ENCODE measurements around the gene FAM120AOS. TPM values are rescaled to one million over a fixed set of nuclear protein-coding genes. Genes with fewer than 3 reads are reported as not detected.

FAM120AOS gene
- total RNA-seq, 1 experiment from 2014 or later = 31.2 TPM

DNA sequence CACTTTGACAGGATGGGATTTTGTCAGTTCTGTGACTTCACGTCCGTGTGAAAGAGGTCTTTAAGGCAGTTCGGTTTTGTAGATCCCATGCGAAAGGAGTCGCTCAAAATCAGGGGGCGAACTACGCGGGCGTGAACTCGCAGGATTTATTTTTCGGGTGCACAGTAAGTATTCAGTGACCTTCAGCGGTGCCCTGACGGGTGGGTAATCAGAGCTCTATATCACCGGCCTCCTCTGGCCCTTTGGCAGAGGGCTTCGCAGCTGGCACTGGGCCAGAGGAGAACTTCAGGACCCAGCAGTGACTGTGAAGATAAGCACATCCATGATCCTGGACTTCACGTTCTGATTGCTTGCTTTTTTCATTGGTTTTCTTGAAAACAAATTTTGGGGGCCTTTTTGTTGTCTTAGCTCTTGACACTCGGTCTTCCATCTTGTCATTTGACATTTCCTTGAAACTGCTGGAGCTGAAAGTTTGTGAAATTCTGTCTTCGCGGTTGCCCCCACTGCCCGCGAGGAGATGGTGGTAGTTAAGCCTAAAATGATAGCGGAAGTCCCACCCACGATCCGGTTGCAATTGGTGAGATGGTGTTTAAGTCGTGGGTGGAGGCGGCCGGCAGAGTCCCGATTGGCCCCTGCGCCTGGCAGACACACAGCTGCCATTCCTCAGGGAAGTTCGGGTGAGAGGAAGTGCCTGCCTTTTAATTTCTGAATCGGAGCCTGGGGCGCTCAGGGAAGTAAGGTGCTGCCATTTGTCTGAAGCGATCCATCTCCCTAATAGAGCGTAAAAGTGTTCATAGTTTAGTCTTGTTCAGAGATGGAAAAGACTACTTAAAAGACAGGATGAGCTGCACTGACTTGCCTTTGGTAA is at the start of gene FAM120AOS (continued):
- peak; percentile 96 for TF ChIP-seq EGR1 (IDR thresholded peaks at IDR 0.05; ENCODE audit: low read depth)

DNA sequence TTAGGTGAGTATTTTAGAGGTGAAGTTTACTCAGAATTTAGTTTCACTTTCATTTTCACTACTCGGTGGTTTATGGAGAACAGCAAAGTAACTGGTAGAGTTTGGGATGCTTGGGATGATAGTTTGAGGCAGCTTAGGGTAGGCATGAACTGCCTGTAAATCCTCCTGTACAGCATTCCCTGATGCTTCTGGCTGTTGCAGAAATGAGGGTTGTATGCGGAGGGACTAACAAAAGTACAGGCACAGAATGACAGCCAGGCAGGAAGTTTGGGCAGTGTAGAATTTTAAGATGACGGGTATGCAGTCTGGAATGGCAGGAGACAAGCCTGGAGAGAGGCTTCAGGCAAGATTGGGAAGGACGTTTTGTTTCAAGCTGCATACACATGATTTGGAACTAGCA is 48.0 kb upstream of the FAM120AOS start:
- H3K4me2 ChIP-seq (ENCODE audit: low read length) = no peak overlapping the region
- H2AFZ ChIP-seq (ENCODE audit: low read depth, low read length, poor library complexity, severe bottlenecking) = no peak overlapping the region
- intact Hi-C loops (cut with micrococcal nuclease) = no loop called here
- RAD21 ChIA-PET (ENCODE audit: low non-redundant PET in 1 of 2, low total read pairs in 2 of 2, uncharacterized antibody in 2 of 2, unreplicated experiment in 2 of 2) = no interaction called here
- TF ChIP-seq EZH2phosphoT487 (IDR thresholded peaks at IDR 0.05; ENCODE audit: borderline replicate concordance) = no peak
- TF ChIP-seq, protein P1, sequence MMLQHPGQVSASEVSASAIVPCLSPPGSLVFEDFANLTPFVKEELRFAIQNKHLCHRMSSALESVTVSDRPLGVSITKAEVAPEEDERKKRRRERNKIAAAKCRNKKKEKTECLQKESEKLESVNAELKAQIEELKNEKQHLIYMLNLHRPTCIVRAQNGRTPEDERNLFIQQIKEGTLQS (IDR thresholded peaks at IDR 0.05) = no peak
- no peak for TF ChIP-seq SP1 (IDR thresholded peaks at IDR 0.05; ENCODE audit: low read depth)
- TF ChIP-seq CBX3 (IDR thresholded peaks at IDR 0.05; ENCODE audit: low read depth) = no peak
- TF ChIP-seq CEBPB (IDR thresholded peaks at IDR 0.05; ENCODE audit: low read depth) = no peak
- TF ChIP-seq, protein P2, sequence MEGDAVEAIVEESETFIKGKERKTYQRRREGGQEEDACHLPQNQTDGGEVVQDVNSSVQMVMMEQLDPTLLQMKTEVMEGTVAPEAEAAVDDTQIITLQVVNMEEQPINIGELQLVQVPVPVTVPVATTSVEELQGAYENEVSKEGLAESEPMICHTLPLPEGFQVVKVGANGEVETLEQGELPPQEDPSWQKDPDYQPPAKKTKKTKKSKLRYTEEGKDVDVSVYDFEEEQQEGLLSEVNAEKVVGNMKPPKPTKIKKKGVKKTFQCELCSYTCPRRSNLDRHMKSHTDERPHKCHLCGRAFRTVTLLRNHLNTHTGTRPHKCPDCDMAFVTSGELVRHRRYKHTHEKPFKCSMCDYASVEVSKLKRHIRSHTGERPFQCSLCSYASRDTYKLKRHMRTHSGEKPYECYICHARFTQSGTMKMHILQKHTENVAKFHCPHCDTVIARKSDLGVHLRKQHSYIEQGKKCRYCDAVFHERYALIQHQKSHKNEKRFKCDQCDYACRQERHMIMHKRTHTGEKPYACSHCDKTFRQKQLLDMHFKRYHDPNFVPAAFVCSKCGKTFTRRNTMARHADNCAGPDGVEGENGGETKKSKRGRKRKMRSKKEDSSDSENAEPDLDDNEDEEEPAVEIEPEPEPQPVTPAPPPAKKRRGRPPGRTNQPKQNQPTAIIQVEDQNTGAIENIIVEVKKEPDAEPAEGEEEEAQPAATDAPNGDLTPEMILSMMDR (IDR thresholded peaks at IDR 0.05 in 2 of 3, conservative IDR thresholded peaks at IDR 0.05 in 1 of 3; ENCODE audit: borderline replicate concordance in 1 of 3, insufficient read depth in 1 of 3, low read depth in 2 of 3, low read length in 2 of 3) = no peak
- no peak for TF ChIP-seq EGR1 (IDR thresholded peaks at IDR 0.05; ENCODE audit: low read depth)
- TF ChIP-seq POLR2A (IDR thresholded peaks at IDR 0.05; ENCODE audit: borderline replicate concordance, extremely low read depth, insufficient read depth, insufficient read length) = no peak
- TF ChIP-seq, protein P3, sequence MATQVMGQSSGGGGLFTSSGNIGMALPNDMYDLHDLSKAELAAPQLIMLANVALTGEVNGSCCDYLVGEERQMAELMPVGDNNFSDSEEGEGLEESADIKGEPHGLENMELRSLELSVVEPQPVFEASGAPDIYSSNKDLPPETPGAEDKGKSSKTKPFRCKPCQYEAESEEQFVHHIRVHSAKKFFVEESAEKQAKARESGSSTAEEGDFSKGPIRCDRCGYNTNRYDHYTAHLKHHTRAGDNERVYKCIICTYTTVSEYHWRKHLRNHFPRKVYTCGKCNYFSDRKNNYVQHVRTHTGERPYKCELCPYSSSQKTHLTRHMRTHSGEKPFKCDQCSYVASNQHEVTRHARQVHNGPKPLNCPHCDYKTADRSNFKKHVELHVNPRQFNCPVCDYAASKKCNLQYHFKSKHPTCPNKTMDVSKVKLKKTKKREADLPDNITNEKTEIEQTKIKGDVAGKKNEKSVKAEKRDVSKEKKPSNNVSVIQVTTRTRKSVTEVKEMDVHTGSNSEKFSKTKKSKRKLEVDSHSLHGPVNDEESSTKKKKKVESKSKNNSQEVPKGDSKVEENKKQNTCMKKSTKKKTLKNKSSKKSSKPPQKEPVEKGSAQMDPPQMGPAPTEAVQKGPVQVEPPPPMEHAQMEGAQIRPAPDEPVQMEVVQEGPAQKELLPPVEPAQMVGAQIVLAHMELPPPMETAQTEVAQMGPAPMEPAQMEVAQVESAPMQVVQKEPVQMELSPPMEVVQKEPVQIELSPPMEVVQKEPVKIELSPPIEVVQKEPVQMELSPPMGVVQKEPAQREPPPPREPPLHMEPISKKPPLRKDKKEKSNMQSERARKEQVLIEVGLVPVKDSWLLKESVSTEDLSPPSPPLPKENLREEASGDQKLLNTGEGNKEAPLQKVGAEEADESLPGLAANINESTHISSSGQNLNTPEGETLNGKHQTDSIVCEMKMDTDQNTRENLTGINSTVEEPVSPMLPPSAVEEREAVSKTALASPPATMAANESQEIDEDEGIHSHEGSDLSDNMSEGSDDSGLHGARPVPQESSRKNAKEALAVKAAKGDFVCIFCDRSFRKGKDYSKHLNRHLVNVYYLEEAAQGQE (IDR thresholded peaks at IDR 0.05; ENCODE audit: low read depth) = no peak
- TF ChIP-seq RAD21 (IDR thresholded peaks at IDR 0.05; ENCODE audit: low read depth) = no peak
- TF ChIP-seq, protein P4, sequence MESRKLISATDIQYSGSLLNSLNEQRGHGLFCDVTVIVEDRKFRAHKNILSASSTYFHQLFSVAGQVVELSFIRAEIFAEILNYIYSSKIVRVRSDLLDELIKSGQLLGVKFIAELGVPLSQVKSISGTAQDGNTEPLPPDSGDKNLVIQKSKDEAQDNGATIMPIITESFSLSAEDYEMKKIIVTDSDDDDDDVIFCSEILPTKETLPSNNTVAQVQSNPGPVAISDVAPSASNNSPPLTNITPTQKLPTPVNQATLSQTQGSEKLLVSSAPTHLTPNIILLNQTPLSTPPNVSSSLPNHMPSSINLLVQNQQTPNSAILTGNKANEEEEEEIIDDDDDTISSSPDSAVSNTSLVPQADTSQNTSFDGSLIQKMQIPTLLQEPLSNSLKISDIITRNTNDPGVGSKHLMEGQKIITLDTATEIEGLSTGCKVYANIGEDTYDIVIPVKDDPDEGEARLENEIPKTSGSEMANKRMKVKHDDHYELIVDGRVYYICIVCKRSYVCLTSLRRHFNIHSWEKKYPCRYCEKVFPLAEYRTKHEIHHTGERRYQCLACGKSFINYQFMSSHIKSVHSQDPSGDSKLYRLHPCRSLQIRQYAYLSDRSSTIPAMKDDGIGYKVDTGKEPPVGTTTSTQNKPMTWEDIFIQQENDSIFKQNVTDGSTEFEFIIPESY (IDR thresholded peaks at IDR 0.05; ENCODE audit: extremely low read depth, insufficient replicate concordance, low read length) = no peak
- TF ChIP-seq ZFX (IDR thresholded peaks at IDR 0.05) = no peak
- no peak for TF ChIP-seq JUND (IDR thresholded peaks at IDR 0.05)
- no peak for TF ChIP-seq POLR2AphosphoS5 (IDR thresholded peaks at IDR 0.05; ENCODE audit: low read depth, low read length)
- TF ChIP-seq EZH2 (IDR thresholded peaks at IDR 0.05) = no peak
- TF ChIP-seq TCF7L2 (IDR thresholded peaks at IDR 0.05; ENCODE audit: borderline replicate concordance, extremely low read depth, insufficient read depth, insufficient read length) = no peak
- no peak for TF ChIP-seq FOSL1 (IDR thresholded peaks at IDR 0.05; ENCODE audit: low read depth)
- H3K4me3 ChIP-seq (replicated peaks in 1 of 2; ENCODE audit: low read depth in 1 of 2, low read length in 2 of 2) = no peak overlapping the region
- ATAC-seq = no peak
- DNase-seq (ENCODE audit: low read depth, low spot score) = no peak
- POLR2A ChIA-PET = no interaction called here
- H3K36me3 ChIP-seq (ENCODE audit: control insufficient read depth in 1 of 2, insufficient read depth in 2 of 2, low read length in 2 of 2) = peaks cover 25 to 38% of the 10 kb centered on the region in 2 experiments; a peak in 3 of 4 replicates
- H3K9ac ChIP-seq (ENCODE audit: low read length) = no peak overlapping the region
- H3K9me2 ChIP-seq (ENCODE audit: insufficient read depth) = no peaks in the 10 kb centered on the region
- no peak overlapping the region for H3K27ac ChIP-seq (ENCODE audit: low read depth, low read length)
- no peaks in the 10 kb centered on the region; the same call in 1 of the 2 replicates for H4K20me1 ChIP-seq (ENCODE audit: insufficient read depth)
- H3K27me3 ChIP-seq (ENCODE audit: insufficient read depth, low read length) = no peaks in the 10 kb centered on the region
- H3K9me3 ChIP-seq (ENCODE audit: control insufficient read depth in 1 of 2, insufficient read depth in 1 of 2, low read depth in 1 of 2, low read length in 2 of 2) = no peaks in the 10 kb centered on the region
- peaks cover 0 to 3% of the 10 kb centered on the region in 2 experiments; a peak in 1 of 4 replicates for H3K4me1 ChIP-seq (ENCODE audit: control insufficient read depth in 1 of 2, insufficient read depth in 2 of 2, low read length in 2 of 2)
- H3K79me2 ChIP-seq (ENCODE audit: insufficient read depth, low read length) = peaks cover 71% of the 10 kb centered on the region
- CTCF ChIA-PET = interaction anchor here (0.9 kb wide), 1 partner anchor 65 kb away, joined by 3 read pairs; no protein-coding TSS in a partner anchor
- no TSS peak for BruUV-seq (replicated peaks)

All from HCT116 (cell line).